Activated CD4-positive, alpha-beta T cell treated with anti-CD3 and anti-CD28 coated beads, Interleukin-2, amount 50 U/mL, for 4 hours (primary cell): ENCODE data around the gene INSIG1.

Experiments
- DNase-seq, 2 experiments: peaks; one replicate each; pipeline ENCODE4 v3.0.0-alpha.2; 2020

The INSIG1 gene

DNA sequence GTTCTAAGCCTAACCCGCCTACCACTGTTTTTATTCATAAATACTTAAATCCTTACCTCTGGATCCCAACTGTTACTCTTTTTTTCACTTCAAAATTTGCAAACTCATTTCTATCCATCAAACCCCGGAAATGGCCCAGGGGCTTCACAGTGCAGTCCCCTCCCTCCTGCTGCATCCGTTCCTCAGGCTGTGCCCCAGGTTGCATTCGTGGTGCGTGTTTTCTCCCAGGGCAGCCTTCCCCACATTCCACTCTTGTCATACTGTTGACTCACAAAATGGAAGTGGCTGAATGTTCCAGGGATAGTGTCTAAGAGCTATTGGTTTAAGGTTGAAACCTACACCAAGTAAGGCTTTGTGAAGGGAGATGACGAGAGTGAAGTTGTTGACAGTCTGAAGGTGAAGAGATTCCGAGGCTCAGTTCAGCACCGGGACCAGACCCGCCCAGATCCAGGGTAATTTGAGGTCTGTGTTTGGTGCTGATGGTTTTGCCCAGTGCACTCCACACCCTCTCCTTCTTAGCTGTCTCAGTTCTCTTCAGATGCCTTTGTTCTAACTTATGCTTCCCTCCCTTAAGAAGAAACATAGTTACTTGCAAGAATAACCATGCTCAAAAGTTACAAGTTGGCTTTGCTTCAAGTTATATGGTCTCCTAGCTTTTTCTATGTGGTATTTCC is 7.7 kb downstream of the INSIG1 start:
- no peak for DNase-seq

- no peak for DNase-seq
These were observed 9.2 kb downstream of the INSIG1 start for GRCh38 chr7:155306673-155307470.

DNA sequence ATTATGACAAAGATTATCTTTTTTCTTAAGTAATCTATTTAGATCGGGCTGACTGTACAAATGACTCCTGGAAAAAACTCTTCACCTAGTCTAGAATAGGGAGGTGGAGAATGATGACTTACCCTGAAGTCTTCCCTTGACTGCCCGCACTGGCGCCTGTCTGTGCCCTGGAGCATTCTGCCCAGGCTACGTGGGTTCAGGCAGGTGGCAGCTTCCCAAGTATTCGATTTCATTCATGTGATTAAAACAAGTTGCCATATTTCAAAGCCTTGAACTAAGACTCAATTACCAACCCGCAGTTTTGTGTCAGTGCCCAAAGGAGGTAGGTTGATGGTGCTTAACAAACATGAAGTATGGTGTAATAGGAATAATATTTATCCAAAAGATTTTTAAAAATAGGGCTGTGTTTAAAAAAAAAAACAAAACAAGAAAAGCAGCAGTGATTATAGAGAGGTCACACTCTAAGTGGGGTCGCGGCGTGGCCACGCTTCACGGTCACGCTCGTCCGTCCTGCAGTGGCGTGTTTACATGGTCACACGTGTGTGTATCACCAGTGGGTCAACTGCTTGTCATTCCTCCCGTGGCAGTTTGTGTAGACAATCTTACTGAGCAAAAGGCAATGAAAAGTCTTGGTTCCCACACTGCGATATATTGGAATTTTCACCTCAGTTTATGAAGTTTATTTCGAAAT is 10.8 kb downstream of the INSIG1 start:
- no peak for DNase-seq

DNA sequence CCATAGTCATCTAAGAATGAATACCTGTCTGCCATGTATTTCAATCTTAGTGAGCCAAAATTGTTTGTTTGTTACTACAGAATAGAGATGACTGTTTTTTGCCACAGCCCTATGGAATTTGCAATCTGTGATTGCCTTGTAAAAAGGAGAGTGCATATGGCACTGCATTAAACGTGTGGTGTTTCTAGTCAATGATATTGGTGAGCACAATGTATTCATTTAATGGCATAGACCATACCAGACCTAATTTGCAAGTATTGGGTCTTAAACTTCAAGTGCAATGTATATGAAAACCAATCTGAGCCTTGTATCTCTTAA is 11.3 kb downstream of the INSIG1 start:
- DNase-seq = no peak

GRCh38 chr7:155310425-155311114 is 12.9 kb downstream of the INSIG1 start:
- DNase-seq = no peak

DNA sequence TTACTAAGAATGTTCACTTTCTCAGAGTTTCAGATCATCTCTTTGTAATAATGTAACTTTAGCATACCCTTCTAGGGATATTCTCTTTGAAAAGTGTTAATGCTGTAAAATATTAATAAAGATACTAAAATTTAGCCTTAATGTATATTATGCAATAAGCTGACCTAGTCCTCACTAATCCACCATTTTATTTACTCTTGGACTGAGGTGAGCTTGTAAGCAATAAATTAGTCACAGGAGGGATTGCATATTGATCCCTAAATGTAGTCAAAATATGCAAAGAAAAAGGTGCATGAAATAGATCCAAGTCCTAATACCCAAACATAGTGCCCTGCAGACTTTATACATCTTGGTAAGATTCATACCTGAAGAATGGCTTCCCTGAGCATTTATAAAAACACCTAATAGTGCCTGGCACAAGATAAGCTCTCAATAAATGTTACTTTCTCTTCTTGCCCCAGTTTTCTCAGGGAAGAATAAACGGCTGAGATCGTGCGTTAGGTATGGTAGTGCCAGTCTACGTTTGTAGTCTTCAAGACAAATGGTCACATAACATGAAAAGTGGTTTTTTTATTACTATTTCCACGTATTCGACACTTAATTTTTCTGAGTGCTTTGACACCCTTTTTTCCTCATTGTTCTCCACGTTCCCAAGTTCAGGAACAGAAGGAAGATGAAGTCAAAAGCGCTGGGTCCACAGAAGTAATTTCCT is 14.3 kb downstream of the INSIG1 start:
- no peak for DNase-seq

DNA sequence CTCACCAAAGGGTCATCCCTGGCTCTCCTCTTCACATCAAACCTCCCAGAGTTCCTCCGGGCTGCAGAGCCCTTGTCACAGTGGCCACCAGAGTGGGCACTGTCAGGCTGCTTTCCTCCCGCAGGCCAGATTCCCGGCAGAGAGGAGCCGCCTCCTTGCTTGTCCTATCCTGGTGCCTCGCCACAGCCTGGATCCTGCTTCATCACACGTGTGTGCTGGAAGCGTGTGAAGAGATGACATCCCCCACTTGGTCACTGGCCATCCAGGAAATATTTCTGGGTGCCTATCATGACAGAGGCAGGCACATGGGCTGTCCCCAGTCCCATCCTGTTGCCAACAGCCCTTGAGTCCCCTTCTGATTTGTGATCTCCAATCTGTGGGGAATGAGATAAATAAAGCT is 15.0 kb downstream of the INSIG1 start:
- no peak for DNase-seq

- DNase-seq = no peak
These were observed 15.4 kb downstream of the INSIG1 start for GRCh38 chr7:155313096-155313495.

GRCh38 chr7:155315977-155316376 is 18.3 kb downstream of the INSIG1 start:
- no peak for DNase-seq

GRCh38 chr7:155316427-155317113 is 18.9 kb downstream of the INSIG1 start:
- DNase-seq = no peak

DNA sequence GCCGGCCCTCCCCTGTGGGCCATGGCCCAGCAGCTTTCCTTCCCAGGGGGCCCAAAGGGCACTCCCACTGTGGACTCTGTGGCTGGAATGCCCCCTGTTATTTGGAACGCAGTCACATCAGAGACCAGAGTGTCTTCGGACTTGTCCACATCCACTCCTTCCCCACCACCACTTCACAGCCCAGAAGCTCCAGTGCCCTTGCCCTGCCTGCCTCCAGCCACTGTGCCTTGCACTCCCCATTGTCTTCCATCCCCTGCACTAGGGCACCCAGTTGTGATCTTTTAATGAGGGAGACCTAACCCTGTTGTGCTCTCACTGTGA is 19.4 kb downstream of the INSIG1 start:
- DNase-seq = no peak

- DNase-seq = no peak
These were observed 20.6 kb downstream of the INSIG1 start for GRCh38 chr7:155318245-155318644.

GRCh38 chr7:155322530-155322929 is 24.9 kb downstream of the INSIG1 start:
- DNase-seq = no peak

DNA sequence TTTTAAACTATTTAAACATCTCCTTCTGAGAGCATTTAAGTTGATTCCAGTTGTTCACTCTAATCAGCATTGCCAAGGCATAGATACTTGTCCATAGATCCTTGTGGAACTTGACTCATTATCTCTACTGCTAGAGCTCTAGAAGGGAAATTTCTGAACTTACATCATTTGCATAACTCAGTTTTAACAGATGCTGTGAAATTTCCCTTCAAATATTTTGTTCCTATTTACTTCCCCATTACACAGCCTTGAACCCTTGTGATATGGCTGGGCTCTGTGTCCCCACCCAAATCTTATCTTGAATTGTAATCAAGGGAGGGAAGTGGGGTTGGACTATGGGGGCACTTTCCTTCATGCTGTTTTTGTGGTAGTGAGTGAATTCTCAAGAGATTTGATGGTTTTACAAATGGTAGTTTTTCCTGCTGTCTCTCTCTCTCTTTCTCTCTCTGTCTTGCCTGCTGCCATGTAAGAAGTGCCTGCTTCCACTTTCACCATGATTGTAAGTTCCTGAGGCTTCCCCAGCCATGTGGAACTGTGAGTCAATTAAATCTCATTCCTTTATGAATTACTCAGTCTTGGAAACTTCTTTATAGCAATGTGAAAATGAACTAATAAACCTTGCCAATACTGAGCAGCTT is 25.4 kb downstream of the INSIG1 start:
- DNase-seq = no peak

DNA sequence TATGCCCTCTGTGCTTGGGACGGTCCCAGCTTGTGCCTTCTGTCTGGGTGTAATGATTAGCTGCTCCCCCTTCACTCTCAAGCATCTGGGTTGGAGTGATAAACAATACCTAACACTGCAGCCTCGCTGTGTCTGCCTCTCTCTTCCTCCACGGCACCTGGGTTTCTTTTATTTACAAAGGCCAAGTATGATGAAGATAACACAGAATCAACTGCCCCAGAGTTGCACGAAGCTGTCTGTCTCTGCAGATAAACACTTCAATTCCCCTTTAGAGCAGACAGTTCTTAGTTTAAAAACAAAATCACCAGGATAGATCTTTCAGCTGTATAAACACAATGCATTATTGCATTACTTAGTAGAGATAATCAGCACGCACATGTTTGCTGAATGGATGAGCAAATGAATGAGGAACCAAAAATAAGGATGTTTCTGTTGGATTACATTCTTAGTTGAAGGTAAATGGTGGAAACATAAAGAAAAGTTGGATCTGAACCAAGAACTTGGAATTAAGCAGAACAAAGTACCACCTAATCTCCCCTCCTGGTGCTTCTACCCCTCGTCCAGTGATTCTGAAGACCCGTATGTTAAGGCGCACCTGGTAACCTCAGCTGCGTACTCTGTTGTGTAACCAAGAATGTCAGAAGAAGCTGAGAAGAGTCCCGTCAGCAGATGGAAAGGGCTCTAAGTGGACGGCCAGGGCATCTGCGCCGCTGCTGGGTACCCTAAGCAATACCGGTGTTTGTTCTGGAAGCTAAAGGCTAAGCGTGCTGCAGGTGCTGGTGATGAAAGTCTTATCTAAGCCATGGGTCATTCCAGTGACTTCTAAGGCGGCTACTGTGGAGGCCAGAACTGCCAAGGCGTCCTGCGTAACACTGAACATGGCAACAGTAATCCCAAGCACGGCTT is 26.6 kb downstream of the INSIG1 start:
- DNase-seq = no peak

- no peak for DNase-seq
These were observed 27.2 kb downstream of the INSIG1 start for GRCh38 chr7:155324918-155325235.

GRCh38 chr7:155326385-155326784 is 28.7 kb downstream of the INSIG1 start:
- no peak for DNase-seq

DNA sequence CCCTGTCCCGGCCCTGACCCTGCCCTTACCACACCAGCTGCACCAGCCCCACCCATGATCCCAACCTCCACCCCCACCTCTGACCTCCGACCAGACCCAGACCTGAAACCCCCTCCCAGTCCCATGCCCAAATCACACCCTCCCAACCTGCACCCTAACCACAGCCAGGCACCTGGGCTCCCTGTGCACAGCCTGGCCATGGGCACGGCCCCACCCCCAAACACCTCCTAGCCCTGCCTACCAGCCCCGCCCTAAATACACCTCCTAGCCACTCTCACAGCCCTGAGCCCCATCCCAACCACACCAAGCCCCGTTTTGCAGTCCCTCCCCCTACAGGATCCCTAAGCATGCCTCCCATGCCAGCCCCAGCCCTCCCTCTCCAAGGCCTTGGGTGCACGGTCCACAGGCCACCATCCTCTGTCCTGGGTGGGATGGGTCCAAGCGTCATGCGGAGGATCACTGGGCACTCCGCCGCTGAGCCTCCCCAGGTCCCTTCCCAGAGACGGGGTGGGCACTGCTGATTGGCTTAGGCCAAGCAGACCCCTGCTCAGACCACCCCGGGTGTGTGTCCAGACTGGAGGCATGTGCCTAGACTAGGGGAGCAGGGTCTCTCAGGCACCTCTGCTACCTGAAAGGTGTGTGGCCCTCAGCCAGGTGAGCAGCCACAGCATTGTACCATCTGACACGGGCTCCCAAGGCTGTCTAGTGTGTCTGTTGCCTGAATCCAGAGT is 30.1 kb downstream of the INSIG1 start:
- DNase-seq = no peak

DNA sequence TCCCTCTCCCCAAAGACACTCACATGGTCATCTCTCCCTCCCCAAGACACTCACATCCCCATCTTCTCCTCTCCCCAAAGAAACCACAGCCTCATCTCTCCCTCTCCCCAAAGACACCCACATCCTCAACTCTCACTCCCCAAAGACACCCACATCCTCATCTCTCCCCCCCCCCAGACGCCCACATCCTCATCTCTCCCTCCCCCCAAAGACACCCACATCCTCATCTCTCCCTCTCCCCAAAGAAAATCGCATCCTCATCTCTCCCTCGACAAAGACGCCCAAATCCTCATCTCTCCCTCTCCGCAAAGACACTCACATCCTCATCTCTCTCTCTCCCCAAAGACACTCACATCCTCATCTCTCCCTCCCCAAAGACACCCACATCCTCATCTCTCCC is 31.5 kb downstream of the INSIG1 start:
- no peak for DNase-seq

GRCh38 chr7:155331396-155331795 is 33.7 kb downstream of the INSIG1 start:
- no peak for DNase-seq
